ENCODE measurements around the gene CNTNAP5.

CNTNAP5 gene

GRCh38 chr2:124609667-124610066 is 584.6 kb downstream of the CNTNAP5 start:
- DNase-seq (ENCODE audit: low read depth, low spot score): no peak

GRCh38 chr2:124610141-124610540 is 585.1 kb downstream of the CNTNAP5 start:
- DNase-seq (ENCODE audit: low read depth, low spot score): no peak

- no peak for DNase-seq (ENCODE audit: low read depth, low spot score)
These were observed 585.8 kb downstream of the CNTNAP5 start for GRCh38 chr2:124610866-124611265.

DNA sequence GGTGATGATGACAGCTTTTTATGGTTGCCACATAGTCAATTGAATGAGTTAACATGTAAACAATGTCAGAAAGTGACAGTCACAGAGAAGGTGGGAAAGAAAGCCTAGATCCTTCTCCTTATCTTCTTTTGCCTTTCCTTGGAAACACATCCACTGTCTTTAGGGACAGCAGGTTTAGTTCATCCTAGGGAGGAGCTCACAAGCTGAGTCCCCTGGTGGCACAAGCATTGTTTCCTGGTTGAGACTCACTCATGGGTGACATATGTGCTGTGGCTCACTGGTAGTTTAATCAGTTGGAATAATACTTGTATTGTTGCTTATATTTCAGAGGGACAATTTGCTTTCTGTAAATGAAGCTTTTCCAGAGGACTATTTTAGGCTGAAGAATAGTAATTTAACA is 598.5 kb downstream of the CNTNAP5 start:
- DNase-seq (ENCODE audit: low read depth, low spot score): no peak

DNA sequence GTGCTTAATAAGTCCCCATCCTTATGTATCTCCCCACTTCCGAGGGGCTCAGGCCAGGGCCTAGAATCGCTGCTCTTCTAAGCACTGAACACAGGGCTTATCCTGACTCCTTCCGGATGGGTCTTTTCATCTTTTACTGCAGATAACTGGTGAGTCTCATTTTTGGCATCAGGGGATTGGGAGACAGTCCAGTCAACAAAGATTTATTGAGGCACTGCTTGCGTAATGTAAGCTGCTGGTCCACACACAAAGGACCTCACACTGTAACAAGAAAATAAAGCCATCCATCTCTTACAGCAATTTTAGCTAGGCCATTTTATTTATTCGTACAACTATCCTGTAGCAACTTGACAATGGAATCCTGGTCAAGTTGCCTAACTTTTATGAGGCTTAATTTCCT is 600.5 kb downstream of the CNTNAP5 start:
- no peak for DNase-seq (ENCODE audit: low read depth, low spot score)

DNA sequence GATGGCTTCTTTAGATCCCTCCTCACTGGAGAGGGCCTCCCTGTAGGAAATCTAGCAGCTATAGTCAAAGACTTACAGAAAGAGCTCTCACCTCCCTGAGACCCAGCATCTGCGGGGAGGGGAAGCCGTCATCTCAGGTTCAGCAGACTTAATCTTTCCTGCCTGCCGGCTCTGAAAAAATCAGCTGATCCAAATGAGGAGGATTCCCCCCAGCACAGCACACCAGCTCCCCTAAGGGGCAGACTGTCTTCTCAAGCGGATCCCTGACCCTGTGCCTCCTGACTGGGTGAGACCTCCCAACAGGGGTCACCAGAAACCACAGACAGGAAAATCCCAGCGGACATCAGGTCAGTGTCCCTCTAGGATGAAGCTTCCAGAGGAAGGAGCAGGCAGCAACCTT is 601.9 kb downstream of the CNTNAP5 start:
- DNase-seq (ENCODE audit: low read depth, low spot score): no peak

- DNase-seq (ENCODE audit: low read depth, low spot score): no peak
These were observed 608.7 kb downstream of the CNTNAP5 start for GRCh38 chr2:124633812-124634211.

- no peak for DNase-seq (ENCODE audit: low read depth, low spot score)
These were observed 614.4 kb downstream of the CNTNAP5 start for GRCh38 chr2:124639524-124639923.

GRCh38 chr2:124640221-124640750 is 615.2 kb downstream of the CNTNAP5 start:
- DNase-seq (ENCODE audit: low read depth, low spot score): no peak

- DNase-seq (ENCODE audit: low read depth, low spot score): no peak
These were observed 621.2 kb downstream of the CNTNAP5 start for GRCh38 chr2:124646166-124646815.

DNA sequence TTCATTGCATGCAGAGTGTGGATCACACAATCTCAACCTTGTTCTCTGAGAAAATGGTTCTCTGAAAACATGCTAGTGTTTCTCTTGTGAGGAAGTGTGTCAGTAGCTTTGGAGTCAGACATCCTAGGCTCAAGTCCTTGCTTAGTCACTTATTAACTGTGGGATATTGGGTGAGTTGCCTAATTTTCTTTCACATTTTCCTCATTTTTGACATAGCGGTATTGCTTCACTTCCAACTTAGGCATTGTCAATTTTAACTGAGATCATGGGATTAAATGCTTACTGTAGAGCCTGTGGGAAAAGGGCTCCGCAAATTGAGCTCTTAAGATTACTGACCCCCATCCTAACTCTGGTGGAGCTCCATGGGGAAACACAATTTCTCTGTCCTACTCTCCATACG is 622.2 kb downstream of the CNTNAP5 start:
- no peak for DNase-seq (ENCODE audit: low read depth, low spot score)

- DNase-seq (ENCODE audit: low read depth, low spot score): no peak
These were observed 622.6 kb downstream of the CNTNAP5 start for GRCh38 chr2:124647663-124648062.

DNA sequence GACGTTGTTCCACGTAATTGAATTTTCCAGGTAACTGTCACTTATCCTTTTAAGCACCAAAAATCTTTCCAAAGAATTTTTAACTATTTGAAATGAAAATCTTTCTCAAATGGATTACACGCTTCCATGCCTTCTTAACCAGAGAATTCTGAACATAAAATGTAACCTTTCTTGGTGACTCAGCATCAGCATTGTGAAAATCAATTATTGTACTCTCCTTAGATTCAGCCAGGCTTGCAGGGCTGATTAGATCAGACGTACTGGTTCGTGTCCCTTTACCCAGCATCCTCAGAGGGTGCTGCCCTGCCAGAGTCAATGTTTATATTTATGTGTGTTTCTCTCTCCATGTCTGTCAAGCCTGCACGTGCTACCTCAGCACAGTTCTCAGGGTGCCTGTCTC is 623.9 kb downstream of the CNTNAP5 start:
- DNase-seq (ENCODE audit: low read depth, low spot score): no peak

DNA sequence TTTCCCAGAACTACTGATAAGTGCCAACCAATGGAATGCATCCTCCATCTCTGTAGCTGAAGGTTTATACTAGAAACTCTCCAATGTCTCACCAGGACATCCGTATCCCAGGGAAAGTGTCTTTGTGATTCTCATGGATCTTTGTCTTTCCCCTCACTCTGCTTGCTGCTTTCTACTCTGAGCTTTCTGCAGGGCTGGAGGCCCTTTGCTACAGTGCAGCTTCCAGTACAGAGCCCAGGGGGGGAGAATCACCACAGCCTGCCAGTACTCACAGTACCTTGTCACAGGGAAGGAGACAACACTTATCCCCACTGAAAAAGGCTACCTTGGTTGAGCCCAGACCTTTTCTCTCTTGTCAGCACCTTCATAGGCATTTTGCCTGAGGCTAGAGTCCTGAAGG is 627.0 kb downstream of the CNTNAP5 start:
- no peak for DNase-seq (ENCODE audit: low read depth, low spot score)

GRCh38 chr2:124658373-124658772 is 633.3 kb downstream of the CNTNAP5 start:
- DNase-seq (ENCODE audit: low read depth, low spot score): no peak

DNA sequence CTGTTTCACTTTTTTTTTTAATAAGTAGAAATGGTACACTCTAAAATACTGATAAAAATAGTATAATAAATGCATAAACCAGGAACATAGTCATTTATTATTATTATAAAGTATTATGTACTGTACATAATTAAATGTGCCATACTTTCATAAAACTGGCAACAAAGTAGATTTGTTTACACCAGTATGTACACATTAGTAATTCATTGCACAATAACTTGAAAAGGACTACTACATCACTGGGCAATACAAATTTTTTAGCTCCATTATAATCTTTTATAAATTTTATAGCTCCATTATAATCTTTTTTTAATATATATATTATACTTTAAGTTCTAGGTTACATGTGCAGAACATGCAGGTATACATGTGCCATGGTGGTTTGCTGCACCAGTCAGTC is 636.5 kb downstream of the CNTNAP5 start:
- DNase-seq (ENCODE audit: low read depth, low spot score): no peak

DNA sequence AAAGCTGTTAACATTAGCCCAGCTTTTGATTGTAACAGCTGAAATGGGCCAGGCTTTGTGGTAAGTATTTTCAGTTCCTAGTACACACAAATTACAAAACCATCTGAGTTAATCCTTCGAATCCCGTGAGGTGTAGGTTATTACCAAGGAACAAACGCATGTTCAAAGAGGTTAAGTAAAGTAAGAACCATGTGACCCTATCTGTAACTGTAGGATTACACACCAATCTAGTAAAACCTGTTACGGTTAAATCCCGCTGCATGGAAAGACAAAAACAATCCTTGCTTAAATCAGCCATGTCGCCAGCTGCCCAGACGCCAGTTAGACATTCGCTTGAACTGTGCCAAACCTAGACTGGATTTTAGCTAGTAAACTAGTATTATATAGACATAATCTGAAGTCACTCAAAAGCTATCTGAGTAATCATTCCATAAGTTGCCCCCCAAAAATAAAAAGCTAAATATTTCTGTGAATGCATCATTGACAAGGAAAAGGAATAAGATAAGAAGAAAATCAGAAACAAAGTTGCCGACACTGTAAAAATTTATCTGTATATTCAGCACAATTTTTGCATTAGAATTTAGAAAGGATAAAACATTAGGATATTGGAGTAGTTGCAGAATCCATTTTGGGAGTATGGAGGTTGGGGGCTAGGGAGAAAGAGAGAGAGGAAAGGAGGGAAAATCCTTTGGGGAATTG is 638.0 kb downstream of the CNTNAP5 start:
- DNase-seq (ENCODE audit: low read depth, low spot score): no peak

GRCh38 chr2:124663645-124663997 is 638.5 kb downstream of the CNTNAP5 start:
- no peak for DNase-seq (ENCODE audit: low read depth, low spot score)

- DNase-seq (ENCODE audit: low read depth, low spot score): no peak
These were observed 639.3 kb downstream of the CNTNAP5 start for GRCh38 chr2:124664363-124664762.

DNA sequence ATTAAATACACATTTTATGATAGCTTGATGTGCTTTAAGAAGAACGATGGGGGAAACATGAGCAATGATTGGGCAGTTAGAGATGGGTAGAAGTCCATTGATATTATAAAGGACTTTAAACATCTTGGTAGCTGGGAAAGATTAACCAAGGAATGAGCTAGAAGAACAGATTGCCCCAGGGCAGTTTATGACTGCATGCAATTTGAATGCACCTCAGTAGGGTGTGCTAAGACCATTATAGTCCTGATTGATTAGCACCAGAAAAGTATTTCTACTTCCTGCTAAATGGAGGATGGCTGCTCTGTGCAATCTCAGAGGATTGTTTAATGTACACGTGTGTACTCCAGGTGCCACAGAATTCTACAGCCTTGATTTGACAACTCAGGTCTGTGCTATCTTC is 641.9 kb downstream of the CNTNAP5 start:
- DNase-seq (ENCODE audit: low read depth, low spot score): no peak

DNA sequence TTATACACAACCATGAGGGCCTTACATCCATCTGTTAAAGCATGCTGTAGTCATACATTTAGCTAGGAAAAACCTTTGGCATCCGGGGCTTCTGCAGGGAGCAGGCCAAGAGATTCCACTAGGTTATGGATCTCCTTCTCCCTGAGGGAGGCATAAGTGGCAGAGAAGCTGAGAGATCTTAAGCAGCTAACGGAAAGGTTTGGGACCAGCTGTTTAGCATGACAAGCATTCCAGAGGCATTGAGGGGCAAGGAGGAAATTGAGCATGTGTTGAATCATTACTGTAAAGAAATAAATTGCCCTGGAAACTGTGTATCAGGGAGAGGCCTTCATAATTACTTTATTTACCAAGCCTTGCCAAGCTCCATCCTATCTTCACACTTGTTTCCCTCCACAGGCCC is 643.1 kb downstream of the CNTNAP5 start:
- no peak for DNase-seq (ENCODE audit: low read depth, low spot score)

DNA sequence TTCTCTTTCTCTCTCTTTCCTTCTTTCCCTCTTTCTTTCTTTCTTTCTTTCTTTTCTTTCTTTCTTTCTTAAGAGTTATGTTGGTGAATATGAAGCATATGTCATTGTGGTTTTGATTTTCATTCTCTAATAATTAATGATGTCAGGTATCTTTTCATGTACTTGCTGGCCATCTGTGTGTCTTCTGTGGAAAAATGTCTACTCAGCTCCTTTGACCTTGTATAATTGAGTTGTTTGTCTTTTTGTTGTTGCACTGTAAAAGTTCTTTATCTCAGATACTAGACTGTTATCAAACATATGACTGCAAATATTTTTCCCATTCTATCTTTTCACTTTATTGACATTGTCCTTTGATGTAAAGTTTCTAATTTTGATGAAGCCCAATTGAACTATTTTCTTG is 645.1 kb downstream of the CNTNAP5 start:
- DNase-seq (ENCODE audit: low read depth, low spot score): no peak

GRCh38 chr2:124678043-124678442 is 653.0 kb downstream of the CNTNAP5 start:
- no peak for DNase-seq (ENCODE audit: low read depth, low spot score)

All from activated CD4-positive, CD25-positive, alpha-beta regulatory T cell treated with anti-CD3 and anti-CD28 coated beads, Interleukin-2, amount 50 U/mL, for 16 hours (primary cell).